GM19372 (cell line): ENCODE measurements around the gene ERGIC1.
"Not testable (repeated sequence)": the region's sequence is repeated elsewhere in the genome, so short reads cannot be mapped to it uniquely, and the experiment has no call there.

ENCODE experiments used
- ATAC-seq: cut with Tn5 transposase; IDR thresholded peaks from one replicate; pipeline ENCODE4 v1.9.1; 2021; ENCODE audit warnings: mild to moderate bottlenecking, low read depth, moderate library complexity; ENCODE audit not compliant: unreplicated experiment

ERGIC1 gene

GRCh38 chr5:172845154-172845553, 11.1 kb downstream of the ERGIC1 start:
- no peak for ATAC-seq

- ATAC-seq = no peak
Observed at GRCh38 chr5:172845576-172845975, 11.5 kb downstream of the ERGIC1 start.

DNA sequence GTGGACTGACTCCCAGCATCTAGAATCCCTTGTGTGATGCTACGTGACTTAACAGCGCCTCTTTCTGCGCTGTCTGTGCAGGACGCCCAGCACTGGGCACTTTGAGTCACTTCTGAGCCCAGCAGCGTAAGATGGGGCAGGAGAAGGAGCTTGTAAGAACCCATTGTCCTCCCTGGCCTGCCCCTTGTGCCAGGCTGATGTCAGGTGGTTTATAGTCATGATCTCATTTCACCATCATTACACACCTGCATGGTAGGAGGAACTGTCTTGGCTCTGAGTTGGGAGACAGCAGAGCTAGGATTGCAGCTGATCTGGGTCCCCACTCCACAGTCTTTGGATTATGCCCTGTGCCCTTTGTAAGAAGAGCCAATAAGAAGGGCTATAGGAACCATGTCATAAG, 12.2 kb downstream of the ERGIC1 start:
- ATAC-seq = no peak

DNA sequence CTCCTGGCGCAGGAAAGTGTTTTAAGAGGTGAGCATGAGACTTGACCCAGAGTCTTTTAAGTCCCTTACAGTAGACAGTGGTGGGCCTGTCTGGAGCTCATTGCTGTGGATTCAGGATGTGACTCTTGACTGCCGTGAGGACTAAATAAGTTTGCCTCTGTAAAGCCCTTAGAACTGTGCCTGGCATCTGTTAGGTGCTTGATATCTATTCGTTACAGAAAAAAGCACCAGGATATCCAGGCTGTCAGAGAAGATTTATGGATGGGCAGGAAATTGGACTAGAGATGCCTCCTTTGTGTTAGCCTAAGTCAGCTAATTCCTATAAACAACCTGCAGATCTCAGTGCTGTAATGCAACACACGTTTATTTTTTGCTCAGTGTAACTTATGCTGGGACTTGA, 12.6 kb downstream of the ERGIC1 start:
- no peak for ATAC-seq

DNA sequence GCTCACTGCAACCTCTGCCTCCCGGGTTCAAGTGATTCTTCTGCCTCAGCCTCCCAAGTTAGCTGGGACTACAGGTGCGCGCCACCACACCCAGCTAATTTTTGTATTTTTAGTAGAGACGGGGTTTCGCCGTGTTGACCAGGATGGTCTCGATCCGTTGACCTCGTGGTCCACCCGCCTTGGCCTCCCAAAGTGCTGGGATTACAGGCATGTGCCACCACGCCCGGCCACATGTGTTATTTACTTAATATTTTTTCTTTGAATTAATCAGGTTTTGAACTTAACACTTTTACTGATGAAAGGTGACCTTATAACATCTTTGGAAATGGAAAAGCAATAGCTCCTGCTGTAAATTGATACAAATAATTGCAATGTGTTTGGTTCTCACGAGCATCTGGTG, 13.5 kb downstream of the ERGIC1 start:
- ATAC-seq = not testable (repeated sequence)

DNA sequence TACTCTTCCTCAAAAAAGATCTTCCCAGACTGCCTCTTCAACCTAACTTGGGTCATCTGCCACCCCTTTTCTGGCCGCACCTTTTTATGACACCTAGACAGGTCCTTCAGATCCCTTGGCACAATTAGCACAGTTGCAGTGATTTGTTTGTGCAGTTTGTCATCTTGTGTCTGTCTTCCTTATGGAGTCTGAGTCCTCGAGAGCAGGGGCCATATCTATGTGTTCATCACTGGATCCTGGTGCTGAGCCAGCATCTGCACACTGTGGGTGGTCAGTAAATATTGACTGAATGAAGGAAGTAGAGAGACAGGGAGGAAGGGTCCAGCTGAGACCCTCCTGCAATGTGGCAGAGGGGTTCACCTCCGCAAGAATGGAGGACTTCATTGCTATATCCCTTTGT, 14.4 kb downstream of the ERGIC1 start:
- no peak for ATAC-seq

- no peak for ATAC-seq
Observed at GRCh38 chr5:172849606-172850453, 15.8 kb downstream of the ERGIC1 start.

- no peak for ATAC-seq
Observed at GRCh38 chr5:172850454-172850797, 16.4 kb downstream of the ERGIC1 start.

DNA sequence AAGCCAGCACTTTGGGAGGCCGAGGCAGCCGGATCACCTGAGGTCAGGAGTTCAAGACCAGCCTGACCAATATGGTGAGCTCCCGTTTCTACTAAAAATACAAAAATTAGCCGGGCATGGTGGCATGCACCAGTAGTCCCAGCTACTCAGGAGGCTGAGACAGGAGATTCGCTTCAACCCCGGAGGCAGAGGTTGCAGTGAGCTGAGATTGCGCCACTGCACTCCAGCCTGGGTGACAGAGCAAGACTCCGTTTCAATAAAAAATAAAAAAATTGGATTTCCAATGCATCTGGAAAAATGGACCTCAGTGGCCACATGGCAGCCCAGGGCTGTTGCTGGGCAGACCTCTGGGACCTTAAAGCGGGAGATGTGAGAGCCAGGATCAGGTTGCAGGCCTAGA, 17.2 kb downstream of the ERGIC1 start:
- not testable (repeated sequence) for ATAC-seq

GRCh38 chr5:172852490-172853354, 18.7 kb downstream of the ERGIC1 start:
- ATAC-seq = no peak

DNA sequence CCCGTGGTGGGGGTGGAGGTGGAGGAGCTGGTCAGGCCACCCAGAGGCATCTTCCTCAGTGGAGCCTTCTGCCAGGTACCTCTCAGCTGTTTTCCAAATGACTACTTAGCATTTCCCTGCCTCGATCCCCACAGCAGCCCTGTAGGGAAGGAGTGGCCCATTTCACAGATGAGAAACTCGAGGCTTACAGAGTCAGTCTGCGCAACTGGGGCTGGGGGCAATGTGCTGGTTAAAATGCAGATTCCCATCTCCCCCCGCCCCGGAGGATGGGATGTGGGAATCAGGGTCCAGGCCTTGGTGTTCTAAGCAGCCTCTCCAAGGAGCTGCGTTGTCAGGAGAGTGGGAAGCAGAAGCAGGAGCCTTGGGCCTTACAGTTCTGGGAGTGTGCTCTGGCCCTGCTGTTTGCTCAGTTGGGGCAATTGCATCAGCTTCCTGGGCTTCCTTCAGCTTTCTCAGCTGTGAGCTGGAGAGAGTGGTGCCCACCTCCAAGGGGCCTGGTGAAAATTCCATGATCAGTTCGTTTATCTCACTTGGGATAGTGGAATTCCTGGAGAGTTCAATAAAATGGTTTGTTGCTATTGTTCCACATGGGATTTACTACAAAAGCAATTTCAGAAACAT, 19.4 kb downstream of the ERGIC1 start:
- ATAC-seq = no peak

- no peak for ATAC-seq
Observed at GRCh38 chr5:172854451-172854871, 20.4 kb downstream of the ERGIC1 start.

DNA sequence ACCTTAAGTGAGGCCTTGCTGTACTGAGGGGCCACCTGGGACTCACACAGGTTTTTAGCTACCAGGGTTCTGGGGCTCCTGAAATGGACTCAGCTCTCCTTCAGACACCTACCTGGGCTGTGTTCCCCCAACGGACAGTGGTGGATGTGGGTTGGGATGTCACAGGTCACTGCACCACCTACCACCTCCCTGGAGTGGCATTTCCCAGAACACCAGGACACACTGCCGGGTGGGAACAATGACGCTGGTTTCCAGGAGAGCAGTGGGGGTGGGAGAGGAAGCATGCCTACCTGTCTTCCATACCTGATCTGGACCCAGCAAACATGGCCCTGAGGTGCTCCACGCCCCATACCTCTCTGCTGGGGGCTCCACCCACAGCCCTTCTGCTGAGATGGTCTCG, 20.9 kb downstream of the ERGIC1 start:
- ATAC-seq = no peak

- no peak for ATAC-seq
Observed at GRCh38 chr5:172855597-172856292, 21.7 kb downstream of the ERGIC1 start.

DNA sequence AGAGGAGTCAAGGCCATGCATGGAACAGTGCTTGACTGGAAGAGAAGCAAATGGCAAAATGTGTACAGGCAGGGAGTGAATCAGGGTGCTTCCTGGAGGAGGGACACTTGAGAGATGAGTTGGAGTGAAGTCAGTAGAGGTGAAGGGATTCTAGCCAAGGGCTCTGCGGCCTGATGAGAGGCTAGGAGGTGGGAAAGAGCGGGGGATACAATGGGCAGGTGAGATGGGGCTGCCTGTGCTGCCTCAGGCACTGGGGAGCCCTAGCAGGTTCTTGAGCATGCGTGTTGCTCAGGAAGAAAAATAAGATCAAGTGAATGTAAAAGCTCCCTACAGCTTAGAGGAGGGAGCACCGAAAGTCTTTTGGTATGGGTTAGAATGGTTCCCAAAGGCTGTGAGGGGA, 22.3 kb downstream of the ERGIC1 start:
- ATAC-seq = no peak

- no peak for ATAC-seq
Observed at GRCh38 chr5:172857982-172858381, 23.9 kb downstream of the ERGIC1 start.

GRCh38 chr5:172858511-172858989, 24.5 kb downstream of the ERGIC1 start:
- no peak for ATAC-seq

GRCh38 chr5:172858990-172859811, 25.1 kb downstream of the ERGIC1 start:
- ATAC-seq = no peak

GRCh38 chr5:172859966-172860365, 25.9 kb downstream of the ERGIC1 start:
- ATAC-seq = no peak
